HepG2 (cell line): ENCODE measurements around the gene NUDT22. TPM values are rescaled to one million over a fixed set of nuclear protein-coding genes. Genes with fewer than 3 reads are reported as not detected.

Experiments
- ATRX ChIP-seq: sonication (generic); formaldehyde crosslinking; IDR thresholded peaks from 2 replicates; pipeline ENCODE4 v1.4.0; 2020; ENCODE audit warnings: missing genetic modification reagents, borderline replicate concordance
- CEBPB ChIP-seq: IDR thresholded peaks from 2 replicates; pipeline ENCODE4 v1.6.1; 2011; ENCODE audit warnings: low read depth, low read length, improper control_type of control experiment, borderline replicate concordance
- CREM ChIP-seq, 2 experiments: sonication (generic) in 1 of 2; formaldehyde crosslinking in 1 of 2; IDR thresholded peaks; 2 replicates each; pipeline versions ENCODE4 v1.4.0 to v1.6.1; 2016 to 2020; ENCODE audit warnings: antibody characterized with exemption in 1 of 2, mild to moderate bottlenecking in 1 of 2, missing genetic modification reagents in 1 of 2
- ESRRA ChIP-seq: sonication (generic); formaldehyde crosslinking; IDR thresholded peaks from 2 replicates; pipeline ENCODE4 v1.5.1; 2020; ENCODE audit warnings: mild to moderate bottlenecking, low read depth, missing genetic modification reagents
- HNRNPLL ChIP-seq: fragments of 200-400 bp; formaldehyde crosslinking; IDR thresholded peaks from 2 replicates; pipeline ENCODE4 v1.6.1; 2017; ENCODE audit warnings: mild to moderate bottlenecking, low read depth, low read length; ENCODE audit not compliant: poor library complexity, severe bottlenecking
- KLF9 ChIP-seq: IDR thresholded peaks from 2 replicates; pipeline ENCODE4 v1.6.1; 2016; ENCODE audit warnings: low read depth
- MBNL3 ChIP-seq: fragments of 250-450 bp; sonication (Bioruptor Pico); conservative IDR thresholded peaks from 2 replicates; pipeline ENCODE4 v1.8.0; 2022; ENCODE audit warnings: mild to moderate bottlenecking, inconsistent platforms
- NFATC3 ChIP-seq: sonication (generic); formaldehyde crosslinking; IDR thresholded peaks from 2 replicates; pipeline ENCODE4 v1.5.1; 2020; ENCODE audit warnings: mild to moderate bottlenecking, missing genetic modification reagents
- PAX8 ChIP-seq: sonication (generic); formaldehyde crosslinking; IDR thresholded peaks from 2 replicates; pipeline ENCODE4 v1.8.0; 2022; ENCODE audit warnings: mild to moderate bottlenecking, missing genetic modification reagents, borderline replicate concordance
- PBX3 ChIP-seq: sonication (generic); formaldehyde crosslinking; IDR thresholded peaks from 2 replicates; pipeline ENCODE4 v1.8.1; 2023; ENCODE audit warnings: missing genetic modification reagents, inconsistent platforms, borderline replicate concordance
- REPIN1 ChIP-seq: sonication (generic); formaldehyde crosslinking; IDR thresholded peaks from 2 replicates; pipeline ENCODE4 v1.8.0; 2022; ENCODE audit warnings: missing genetic modification reagents, low read depth, mild to moderate bottlenecking, borderline replicate concordance
- SP5 ChIP-seq: IDR thresholded peaks from 2 replicates; pipeline ENCODE4 v1.6.1; 2016; ENCODE audit warnings: low read depth, borderline replicate concordance
- THAP11 ChIP-seq: IDR thresholded peaks from 2 replicates; pipeline ENCODE4 v1.6.1; 2016; ENCODE audit warnings: missing biosample characterization, missing genetic modification reagents
- XBP1 ChIP-seq: sonication (generic); formaldehyde crosslinking; IDR thresholded peaks from 2 replicates; pipeline ENCODE4 v1.5.0; 2020; ENCODE audit warnings: missing genetic modification reagents
- ZFP36L2 ChIP-seq: sonication (generic); formaldehyde crosslinking; IDR thresholded peaks from 2 replicates; pipeline ENCODE4 v1.4.0; 2020; ENCODE audit warnings: missing genetic modification reagents
- ZNF225 ChIP-seq: sonication (generic); formaldehyde crosslinking; IDR thresholded peaks from 2 replicates; pipeline ENCODE4 v1.4.0; 2020; ENCODE audit warnings: mild to moderate bottlenecking, missing genetic modification reagents
- polyA plus RNA-seq, 8 experiments: library from polyadenylated mRNA; depleted of rRNA in 3 of 8; stranded (reverse) in 7 of 8; unstranded in 1 of 8; fragments of >200 nt; fragmentation: Illumina TruSeq in 4 of 8; extraction: Trizol in 4 of 8; gene quantifications; 2 replicates each; pipeline versions ENCODE4 v1.2.1 to v1.2.3, GENCODE V29; 2011 to 2016; ENCODE audit warnings: low read depth in 4 of 8, missing spikeins in 1 of 8, mixed read lengths in 1 of 8; ENCODE audit not compliant: insufficient read depth in 1 of 8
- total RNA-seq, 5 experiments: library from RNA; depleted of rRNA; stranded (reverse); fragments of >200 nt; fragmentation: Illumina TruSeq; extraction: Trizol; gene quantifications; 2 replicates each; pipeline ENCODE4 v1.2.3, GENCODE V29; 2016; ENCODE audit warnings: low read depth in 1 of 5
- TF ChIP-seq, protein P1 (sequence below): fragments of 450-650 bp; IDR thresholded peaks from 2 replicates; pipeline ENCODE4 v1.6.1; 2017
- TF ChIP-seq, protein P2 (sequence below): fragments of 450-650 bp; IDR thresholded peaks from 2 replicates; pipeline ENCODE4 v1.6.1; 2017; ENCODE audit warnings: mild to moderate bottlenecking

NUDT22 gene
- total and polyA plus RNA-seq, 2 of the 13 experiments (the other 11 are each of a cell fraction or from before 2014, with no cell fraction given), result 33.5 to 39.8 TPM

DNA sequence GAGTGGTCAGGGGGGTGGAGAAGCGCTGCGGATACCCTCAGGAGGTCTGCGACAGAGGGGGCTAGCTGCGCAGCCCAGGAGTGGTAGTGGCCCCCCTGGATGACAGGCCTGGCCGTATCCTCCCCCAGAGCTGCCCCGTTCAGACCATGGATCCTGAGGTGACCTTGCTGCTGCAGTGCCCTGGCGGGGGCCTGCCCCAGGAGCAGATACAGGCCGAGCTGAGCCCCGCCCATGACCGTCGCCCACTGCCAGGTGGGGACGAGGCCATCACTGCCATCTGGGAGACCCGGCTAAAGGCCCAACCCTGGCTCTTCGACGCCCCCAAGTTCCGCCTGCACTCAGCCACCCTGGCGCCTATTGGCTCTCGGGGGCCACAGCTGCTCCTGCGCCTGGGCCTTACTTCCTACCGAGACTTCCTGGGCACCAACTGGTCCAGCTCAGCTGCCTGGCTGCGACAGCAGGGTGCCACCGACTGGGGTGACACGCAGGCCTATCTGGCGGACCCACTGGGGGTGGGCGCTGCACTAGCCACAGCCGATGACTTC is 505 bp downstream of the NUDT22 start (continued):
- TF ChIP-seq ZFP36L2 (CRISPR knock-in tag), result no peak
- no peak for TF ChIP-seq REPIN1 (CRISPR knock-in tag)
- no peak for TF ChIP-seq HNRNPLL
- no peak for TF ChIP-seq ESRRA (CRISPR knock-in tag)
- no peak for TF ChIP-seq SP5
- no peak for TF ChIP-seq MBNL3 (CRISPR knock-in tag)
- TF ChIP-seq THAP11 (CRISPR knock-in tag), result no peak
- TF ChIP-seq ATRX (CRISPR knock-in tag), result no peak
- no peak for TF ChIP-seq PBX3 (CRISPR knock-in tag)
- no peak for TF ChIP-seq CEBPB
- TF ChIP-seq ZNF225 (CRISPR knock-in tag), result no peak
- no peak for TF ChIP-seq XBP1
- TF ChIP-seq PAX8 (CRISPR knock-in tag), result no peak
- TF ChIP-seq, protein P1, sequence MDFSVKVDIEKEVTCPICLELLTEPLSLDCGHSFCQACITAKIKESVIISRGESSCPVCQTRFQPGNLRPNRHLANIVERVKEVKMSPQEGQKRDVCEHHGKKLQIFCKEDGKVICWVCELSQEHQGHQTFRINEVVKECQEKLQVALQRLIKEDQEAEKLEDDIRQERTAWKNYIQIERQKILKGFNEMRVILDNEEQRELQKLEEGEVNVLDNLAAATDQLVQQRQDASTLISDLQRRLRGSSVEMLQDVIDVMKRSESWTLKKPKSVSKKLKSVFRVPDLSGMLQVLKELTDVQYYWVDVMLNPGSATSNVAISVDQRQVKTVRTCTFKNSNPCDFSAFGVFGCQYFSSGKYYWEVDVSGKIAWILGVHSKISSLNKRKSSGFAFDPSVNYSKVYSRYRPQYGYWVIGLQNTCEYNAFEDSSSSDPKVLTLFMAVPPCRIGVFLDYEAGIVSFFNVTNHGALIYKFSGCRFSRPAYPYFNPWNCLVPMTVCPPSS, result no peak
- TF ChIP-seq, protein P2, sequence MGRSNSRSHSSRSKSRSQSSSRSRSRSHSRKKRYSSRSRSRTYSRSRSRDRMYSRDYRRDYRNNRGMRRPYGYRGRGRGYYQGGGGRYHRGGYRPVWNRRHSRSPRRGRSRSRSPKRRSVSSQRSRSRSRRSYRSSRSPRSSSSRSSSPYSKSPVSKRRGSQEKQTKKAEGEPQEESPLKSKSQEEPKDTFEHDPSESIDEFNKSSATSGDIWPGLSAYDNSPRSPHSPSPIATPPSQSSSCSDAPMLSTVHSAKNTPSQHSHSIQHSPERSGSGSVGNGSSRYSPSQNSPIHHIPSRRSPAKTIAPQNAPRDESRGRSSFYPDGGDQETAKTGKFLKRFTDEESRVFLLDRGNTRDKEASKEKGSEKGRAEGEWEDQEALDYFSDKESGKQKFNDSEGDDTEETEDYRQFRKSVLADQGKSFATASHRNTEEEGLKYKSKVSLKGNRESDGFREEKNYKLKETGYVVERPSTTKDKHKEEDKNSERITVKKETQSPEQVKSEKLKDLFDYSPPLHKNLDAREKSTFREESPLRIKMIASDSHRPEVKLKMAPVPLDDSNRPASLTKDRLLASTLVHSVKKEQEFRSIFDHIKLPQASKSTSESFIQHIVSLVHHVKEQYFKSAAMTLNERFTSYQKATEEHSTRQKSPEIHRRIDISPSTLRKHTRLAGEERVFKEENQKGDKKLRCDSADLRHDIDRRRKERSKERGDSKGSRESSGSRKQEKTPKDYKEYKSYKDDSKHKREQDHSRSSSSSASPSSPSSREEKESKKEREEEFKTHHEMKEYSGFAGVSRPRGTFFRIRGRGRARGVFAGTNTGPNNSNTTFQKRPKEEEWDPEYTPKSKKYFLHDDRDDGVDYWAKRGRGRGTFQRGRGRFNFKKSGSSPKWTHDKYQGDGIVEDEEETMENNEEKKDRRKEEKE, result no peak
- TF ChIP-seq NFATC3 (CRISPR knock-in tag), result no peak
- TF ChIP-seq KLF9 (CRISPR knock-in tag), result no peak
- TF ChIP-seq CREM (IDR thresholded peaks at IDR 0.05), result no peak
- TF ChIP-seq CREM (CRISPR knock-in tag; IDR thresholded peaks at IDR 0.05), result no peak
